Stimulated activated effector memory CD8-positive, alpha-beta T cell treated with anti-CD3 and anti-CD28 coated beads, Interleukin-12 subunit alpha, Interleukin-12 subunit beta, amount 100 ng/mL, for 72 hours (primary cell): ENCODE data around the gene MYB.

Experiments
- ATAC-seq: fragments of 150-1000 bp; cut with Tn5 transposase; 2 replicates; pipeline ENCODE4 v1.10.0; 2021
- DNase-seq, 2 donors: peaks; one replicate each; pipeline ENCODE4 v3.0.0; 2021 to 2022; ENCODE audit warnings: low spot score in 2 of 2
- H3K27ac Mint-ChIP-seq: one replicate; pipeline ENCODE4 v1.8.0; 2022; ENCODE audit warnings: mild to moderate bottlenecking, mixed read lengths
- H3K36me3 Mint-ChIP-seq: one replicate; pipeline ENCODE4 v1.8.0; 2022; ENCODE audit warnings: mild to moderate bottlenecking, mixed read lengths
- H3K4me1 Mint-ChIP-seq: one replicate; pipeline ENCODE4 v1.8.0; 2022; ENCODE audit warnings: mixed read lengths
- H3K4me3 Mint-ChIP-seq: one replicate; pipeline ENCODE4 v1.8.0; 2022; ENCODE audit warnings: mild to moderate bottlenecking, mixed read lengths
- H3K9me3 Mint-ChIP-seq: one replicate; pipeline ENCODE4 v1.8.0; 2022; ENCODE audit warnings: mixed read lengths

Gene MYB

GRCh38 chr6:135176058-135176457, 5.0 kb upstream of the MYB start:
- Mint-ChIP-seq H3K9me3 (no peaks in the 10 kb centered on the region), H3K4me3 (no peak overlapping the region), H3K27ac (no peak overlapping the region), H3K36me3 (peaks cover 9% of the 10 kb centered on the region), H3K4me1 (peaks cover 22% of the 10 kb centered on the region)
- no peak for ATAC-seq
- DNase-seq = no peak

GRCh38 chr6:135176464-135176863, 4.6 kb upstream of the MYB start:
- Mint-ChIP-seq H3K36me3 (peaks cover 10% of the 10 kb centered on the region), H3K4me1 (peaks cover 22% of the 10 kb centered on the region), H3K4me3 (no peak overlapping the region), H3K9me3 (no peaks in the 10 kb centered on the region), H3K27ac (no peak overlapping the region)
- no peak for DNase-seq
- ATAC-seq = no peak

GRCh38 chr6:135179372-135179771, 1.7 kb upstream of the MYB start:
- H3K4me1 Mint-ChIP-seq = peaks cover 27% of the 10 kb centered on the region
- no peak for ATAC-seq
- H3K27ac Mint-ChIP-seq = no peak overlapping the region
- DNase-seq = no peak
- H3K36me3 Mint-ChIP-seq = peaks cover 38% of the 10 kb centered on the region
- peak overlapping the region; percentile 93 for H3K4me3 Mint-ChIP-seq
- no peaks in the 10 kb centered on the region for H3K9me3 Mint-ChIP-seq

- Mint-ChIP-seq H3K27ac (peak overlapping the region; percentile 84), H3K36me3 (peaks cover 39% of the 10 kb centered on the region), H3K4me1 (peaks cover 27% of the 10 kb centered on the region), H3K9me3 (no peaks in the 10 kb centered on the region), H3K4me3 (peak overlapping the region; percentile 93)
- ATAC-seq = no peak
- DNase-seq = no peak
These were observed 1.1 kb upstream of the MYB start for GRCh38 chr6:135179920-135180541.

DNA sequence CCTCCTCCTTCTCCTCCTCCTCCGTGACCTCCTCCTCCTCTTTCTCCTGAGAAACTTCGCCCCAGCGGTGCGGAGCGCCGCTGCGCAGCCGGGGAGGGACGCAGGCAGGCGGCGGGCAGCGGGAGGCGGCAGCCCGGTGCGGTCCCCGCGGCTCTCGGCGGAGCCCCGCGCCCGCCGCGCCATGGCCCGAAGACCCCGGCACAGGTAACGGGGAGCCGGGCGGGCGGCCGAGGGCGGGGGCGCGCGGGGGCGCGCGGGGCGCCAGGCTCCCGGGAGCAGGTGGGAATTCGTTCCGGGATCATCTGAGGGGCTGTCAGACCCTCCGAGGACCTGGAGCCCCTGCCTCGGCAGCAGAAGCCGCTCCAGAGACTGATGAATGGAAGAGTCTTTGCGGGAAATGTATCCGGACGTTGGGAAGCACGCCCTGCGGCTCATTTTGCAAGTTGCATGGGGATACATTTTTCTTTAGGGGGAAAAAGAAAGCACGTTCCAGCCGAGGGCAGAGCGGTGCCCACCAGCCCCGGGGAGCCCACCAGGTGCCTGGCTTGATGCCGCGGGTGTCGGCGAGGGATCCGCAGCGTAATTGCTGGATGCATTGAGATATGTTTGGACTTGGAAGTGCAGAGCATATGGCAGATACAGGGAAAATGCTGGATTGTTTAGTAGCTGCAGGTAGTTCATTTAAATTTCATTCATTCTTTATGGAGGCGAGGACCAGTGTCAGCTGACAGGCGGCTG, 394 bp downstream of the MYB start:
- Mint-ChIP-seq H3K4me3 (peak overlapping the region; percentile 93), H3K9me3 (no peaks in the 10 kb centered on the region), H3K36me3 (peaks cover 53% of the 10 kb centered on the region), H3K27ac (peak overlapping the region; percentile 91), H3K4me1 (peaks cover 26% of the 10 kb centered on the region)
- DNase-seq (no peak), ATAC-seq (no peak)

GRCh38 chr6:135182071-135183001, 1.2 kb downstream of the MYB start:
- peaks cover 22% of the 10 kb centered on the region for H3K4me1 Mint-ChIP-seq
- peaks cover 62% of the 10 kb centered on the region for H3K36me3 Mint-ChIP-seq
- no peaks in the 10 kb centered on the region for H3K9me3 Mint-ChIP-seq
- H3K27ac Mint-ChIP-seq = peak overlapping the region; percentile 91
- ATAC-seq = peak; percentile 27
- H3K4me3 Mint-ChIP-seq = peak overlapping the region; percentile 93
- peak; percentile 22 to 72 for DNase-seq

- Mint-ChIP-seq H3K36me3 (peaks cover 69% of the 10 kb centered on the region), H3K27ac (peak overlapping the region; percentile 91), H3K4me3 (peak overlapping the region; percentile 93), H3K9me3 (no peaks in the 10 kb centered on the region), H3K4me1 (peaks cover 22% of the 10 kb centered on the region)
- peak; percentile 79 for ATAC-seq
- peak; percentile 44 to 90 for DNase-seq
These were observed 2.0 kb downstream of the MYB start for GRCh38 chr6:135183002-135183531.

- H3K4me3 Mint-ChIP-seq = peak overlapping the region; percentile 93
- DNase-seq (peak; percentile 45 to 85), ATAC-seq (peak; percentile 71)
- H3K27ac Mint-ChIP-seq = peak overlapping the region; percentile 91
- H3K4me1 Mint-ChIP-seq = peaks cover 22% of the 10 kb centered on the region
- H3K36me3 Mint-ChIP-seq = peaks cover 76% of the 10 kb centered on the region
- no peaks in the 10 kb centered on the region for H3K9me3 Mint-ChIP-seq
These were observed 2.7 kb downstream of the MYB start for GRCh38 chr6:135183532-135184440.

DNA sequence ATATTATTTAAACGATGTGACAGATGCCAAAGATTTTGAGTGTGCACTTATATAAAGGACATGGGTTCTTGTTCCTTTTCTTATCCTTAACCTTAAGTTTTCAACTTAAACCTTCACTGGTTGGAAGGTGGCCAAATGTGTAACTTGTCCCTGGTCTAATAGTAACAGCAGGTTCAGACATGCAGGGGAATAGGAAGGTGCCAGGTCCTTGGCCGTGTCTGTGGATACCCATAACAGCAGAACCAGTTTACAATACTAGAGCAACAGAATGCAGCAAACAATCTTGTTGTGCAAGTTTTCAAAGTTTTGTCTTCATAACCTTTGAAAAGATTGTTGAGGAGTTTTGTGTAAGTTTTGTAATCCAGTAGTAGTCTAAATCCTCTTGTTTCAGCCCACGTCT, 4.4 kb downstream of the MYB start:
- no peak overlapping the region for H3K27ac Mint-ChIP-seq
- DNase-seq (no peak), ATAC-seq (no peak)
- no peaks in the 10 kb centered on the region for H3K9me3 Mint-ChIP-seq
- H3K36me3 Mint-ChIP-seq = peaks cover 86% of the 10 kb centered on the region
- peaks cover 16% of the 10 kb centered on the region for H3K4me1 Mint-ChIP-seq
- no peak overlapping the region for H3K4me3 Mint-ChIP-seq

- Mint-ChIP-seq H3K36me3 (peaks cover 91% of the 10 kb centered on the region), H3K4me3 (no peak overlapping the region), H3K4me1 (peaks cover 16% of the 10 kb centered on the region), H3K27ac (no peak overlapping the region), H3K9me3 (no peaks in the 10 kb centered on the region)
- DNase-seq (no peak), ATAC-seq (no peak)
These were observed 5.1 kb downstream of the MYB start for GRCh38 chr6:135186255-135186654.

- DNase-seq = no peak
- H3K27ac Mint-ChIP-seq = no peak overlapping the region
- H3K4me3 Mint-ChIP-seq = no peak overlapping the region
- no peaks in the 10 kb centered on the region for H3K9me3 Mint-ChIP-seq
- ATAC-seq = no peak
- peaks cover 93% of the 10 kb centered on the region for H3K36me3 Mint-ChIP-seq
- peaks cover 10% of the 10 kb centered on the region for H3K4me1 Mint-ChIP-seq
These were observed 6.3 kb downstream of the MYB start for GRCh38 chr6:135187372-135187771.

DNA sequence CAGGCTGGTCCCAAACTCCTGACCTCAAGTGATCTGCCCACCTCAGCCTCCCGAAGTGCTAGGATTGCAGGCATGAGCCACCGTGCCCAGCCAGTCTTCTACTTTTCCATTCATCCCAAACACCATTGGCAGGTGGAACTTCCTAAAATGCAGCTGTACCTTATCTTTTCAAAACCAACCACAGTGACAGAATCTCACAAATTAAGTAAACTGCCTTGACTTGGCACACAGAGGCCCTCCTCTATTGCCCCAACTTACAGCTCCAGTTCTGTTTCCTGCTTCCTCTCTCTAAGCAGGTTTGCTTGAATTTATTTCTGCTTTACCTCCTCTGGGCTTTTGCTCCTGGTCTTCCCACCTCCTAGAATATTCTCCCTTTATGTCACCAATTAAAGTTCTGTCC, 7.6 kb downstream of the MYB start:
- ATAC-seq (no peak), DNase-seq (no peak)
- Mint-ChIP-seq H3K27ac (no peak overlapping the region), H3K4me1 (peaks cover 5% of the 10 kb centered on the region), H3K4me3 (no peak overlapping the region), H3K36me3 (peaks cover 93% of the 10 kb centered on the region), H3K9me3 (no peaks in the 10 kb centered on the region)

DNA sequence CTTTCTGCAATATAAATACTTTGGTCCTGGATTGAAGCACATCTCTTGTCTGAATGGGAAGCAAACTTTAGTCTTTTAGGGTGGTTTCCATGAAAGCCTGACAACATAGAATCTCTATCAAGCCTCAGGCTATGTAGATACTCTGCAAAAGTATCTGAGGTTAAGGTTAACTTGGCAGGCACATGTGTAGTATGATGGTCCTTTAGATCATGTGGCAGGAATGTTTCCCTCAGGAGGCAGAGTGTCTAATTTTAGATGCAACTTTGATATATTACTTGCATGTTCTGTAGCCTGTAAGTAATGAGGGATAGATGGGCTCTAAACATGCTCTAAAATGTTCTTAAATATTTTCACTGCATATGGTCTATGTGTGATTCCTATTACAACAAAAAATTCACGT, 8.2 kb downstream of the MYB start:
- H3K4me3 Mint-ChIP-seq = no peak overlapping the region
- ATAC-seq (no peak), DNase-seq (no peak)
- no peaks in the 10 kb centered on the region for H3K9me3 Mint-ChIP-seq
- no peaks in the 10 kb centered on the region for H3K4me1 Mint-ChIP-seq
- H3K36me3 Mint-ChIP-seq = peaks cover 94% of the 10 kb centered on the region
- no peak overlapping the region for H3K27ac Mint-ChIP-seq

GRCh38 chr6:135191508-135192255, 10.6 kb downstream of the MYB start:
- Mint-ChIP-seq H3K9me3 (no peaks in the 10 kb centered on the region), H3K36me3 (peaks cover 100% of the 10 kb centered on the region), H3K27ac (no peak overlapping the region)

More at GRCh38 chr6:135191508-135192255, 10.6 kb downstream of the MYB start:
- ATAC-seq = no peak
- DNase-seq = no peak
- H3K4me3 Mint-ChIP-seq = no peak overlapping the region
- peaks cover 10% of the 10 kb centered on the region for H3K4me1 Mint-ChIP-seq
